Subcutaneous adipose tissue (tissue), 4 donors: ENCODE measurements around the gene RGS2. TPM values are rescaled to one million over a fixed set of nuclear protein-coding genes. Genes with fewer than 3 reads are reported as not detected.

Experiments
- total RNA-seq, 4 donors: library from RNA; depleted of rRNA; stranded (reverse); fragments of >200 nt; gene quantifications; one replicate each; pipeline ENCODE4 v1.1.0, GENCODE V29; 2016
- TF ChIP-seq, protein P1 (sequence below): fragments of 450-650 bp; IDR thresholded peaks from one replicate; pipeline ENCODE4 v1.5.1; 2016; ENCODE audit warnings: low read depth, mild to moderate bottlenecking, control low read depth, antibody characterized with exemption, moderate library complexity

The RGS2 gene
- total RNA-seq, 4 donors from 2014 or later: 10.2 to 185 (median 76.1) TPM

GRCh38 chr1:192805832-192806323, 3.0 kb upstream of the RGS2 start:
- TF ChIP-seq, protein P1, sequence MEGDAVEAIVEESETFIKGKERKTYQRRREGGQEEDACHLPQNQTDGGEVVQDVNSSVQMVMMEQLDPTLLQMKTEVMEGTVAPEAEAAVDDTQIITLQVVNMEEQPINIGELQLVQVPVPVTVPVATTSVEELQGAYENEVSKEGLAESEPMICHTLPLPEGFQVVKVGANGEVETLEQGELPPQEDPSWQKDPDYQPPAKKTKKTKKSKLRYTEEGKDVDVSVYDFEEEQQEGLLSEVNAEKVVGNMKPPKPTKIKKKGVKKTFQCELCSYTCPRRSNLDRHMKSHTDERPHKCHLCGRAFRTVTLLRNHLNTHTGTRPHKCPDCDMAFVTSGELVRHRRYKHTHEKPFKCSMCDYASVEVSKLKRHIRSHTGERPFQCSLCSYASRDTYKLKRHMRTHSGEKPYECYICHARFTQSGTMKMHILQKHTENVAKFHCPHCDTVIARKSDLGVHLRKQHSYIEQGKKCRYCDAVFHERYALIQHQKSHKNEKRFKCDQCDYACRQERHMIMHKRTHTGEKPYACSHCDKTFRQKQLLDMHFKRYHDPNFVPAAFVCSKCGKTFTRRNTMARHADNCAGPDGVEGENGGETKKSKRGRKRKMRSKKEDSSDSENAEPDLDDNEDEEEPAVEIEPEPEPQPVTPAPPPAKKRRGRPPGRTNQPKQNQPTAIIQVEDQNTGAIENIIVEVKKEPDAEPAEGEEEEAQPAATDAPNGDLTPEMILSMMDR: no peak

GRCh38 chr1:192807211-192808162, 1.4 kb upstream of the RGS2 start:
- TF ChIP-seq, protein P1: no peak

- TF ChIP-seq, protein P1: no peak
Measured at GRCh38 chr1:192808163-192808517, 699 bp upstream of the RGS2 start.

- TF ChIP-seq, protein P1: no peak
Measured at GRCh38 chr1:192809307-192810252, 741 bp downstream of the RGS2 start.

DNA sequence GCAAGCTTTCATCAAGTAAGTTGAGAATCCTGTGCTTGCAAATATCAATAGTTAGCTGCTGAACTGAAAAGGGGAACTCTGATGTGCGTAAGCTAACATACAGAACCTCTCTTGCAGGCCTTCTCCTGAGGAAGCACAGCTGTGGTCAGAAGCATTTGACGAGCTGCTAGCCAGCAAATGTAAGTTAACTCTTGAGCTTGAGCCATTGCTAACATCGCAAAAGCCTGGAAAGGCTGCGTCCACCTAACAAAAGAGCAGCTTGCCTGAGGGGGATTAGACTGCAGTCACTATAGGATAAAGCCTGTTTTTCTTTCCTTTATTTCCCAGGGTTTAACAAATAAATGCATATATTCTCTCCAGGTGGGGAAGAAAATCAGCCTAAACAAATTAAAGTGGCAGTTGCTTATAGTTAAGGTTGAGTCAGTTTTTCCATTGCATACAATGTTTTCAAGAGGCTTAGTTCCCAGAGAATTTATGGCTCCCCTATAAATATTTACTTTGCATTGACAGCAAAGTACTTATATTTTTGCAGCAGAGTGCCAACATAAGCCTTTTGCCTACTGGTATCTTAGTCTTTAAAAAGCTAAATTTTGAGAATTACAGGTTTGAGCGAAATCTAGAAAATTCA, 1.5 kb downstream of the RGS2 start:
- TF ChIP-seq, protein P1: no peak

DNA sequence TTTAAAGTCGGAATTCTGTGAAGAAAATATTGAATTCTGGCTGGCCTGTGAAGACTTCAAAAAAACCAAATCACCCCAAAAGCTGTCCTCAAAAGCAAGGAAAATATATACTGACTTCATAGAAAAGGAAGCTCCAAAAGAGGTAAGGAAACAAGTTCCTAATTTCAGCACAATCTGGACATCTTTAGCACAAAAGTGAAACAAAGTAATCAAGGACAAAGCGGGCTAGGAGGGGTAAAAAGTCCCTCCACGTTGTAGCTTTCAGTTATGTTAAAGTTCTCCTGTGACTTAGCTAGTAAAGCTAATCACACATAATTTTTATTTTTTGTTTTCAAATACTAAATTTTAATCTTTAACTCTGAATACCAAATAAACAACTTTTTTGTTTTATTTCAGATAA, 2.2 kb downstream of the RGS2 start:
- TF ChIP-seq, protein P1: no peak
